ENCODE measurements around the gene NOP10.

- TF ChIP-seq, protein P1, sequence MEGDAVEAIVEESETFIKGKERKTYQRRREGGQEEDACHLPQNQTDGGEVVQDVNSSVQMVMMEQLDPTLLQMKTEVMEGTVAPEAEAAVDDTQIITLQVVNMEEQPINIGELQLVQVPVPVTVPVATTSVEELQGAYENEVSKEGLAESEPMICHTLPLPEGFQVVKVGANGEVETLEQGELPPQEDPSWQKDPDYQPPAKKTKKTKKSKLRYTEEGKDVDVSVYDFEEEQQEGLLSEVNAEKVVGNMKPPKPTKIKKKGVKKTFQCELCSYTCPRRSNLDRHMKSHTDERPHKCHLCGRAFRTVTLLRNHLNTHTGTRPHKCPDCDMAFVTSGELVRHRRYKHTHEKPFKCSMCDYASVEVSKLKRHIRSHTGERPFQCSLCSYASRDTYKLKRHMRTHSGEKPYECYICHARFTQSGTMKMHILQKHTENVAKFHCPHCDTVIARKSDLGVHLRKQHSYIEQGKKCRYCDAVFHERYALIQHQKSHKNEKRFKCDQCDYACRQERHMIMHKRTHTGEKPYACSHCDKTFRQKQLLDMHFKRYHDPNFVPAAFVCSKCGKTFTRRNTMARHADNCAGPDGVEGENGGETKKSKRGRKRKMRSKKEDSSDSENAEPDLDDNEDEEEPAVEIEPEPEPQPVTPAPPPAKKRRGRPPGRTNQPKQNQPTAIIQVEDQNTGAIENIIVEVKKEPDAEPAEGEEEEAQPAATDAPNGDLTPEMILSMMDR (conservative IDR thresholded peaks at IDR 0.05 in 1 of 2, IDR thresholded peaks at IDR 0.05 in 1 of 2; ENCODE audit: extremely low read depth in 1 of 2, insufficient read depth in 1 of 2, low read depth in 1 of 2, low read length in 2 of 2): peak; percentile 70 to 96
- no peak for TF ChIP-seq EZH2 (IDR thresholded peaks at IDR 0.05; ENCODE audit: borderline replicate concordance, low read length)
Observed at GRCh38 chr15:34367101-34368081, 24.5 kb upstream of the NOP10 start, which contains the start of gene LPCAT4.

Measured in mammary epithelial cell (primary cell).